Endothelial cell (in vitro differentiated cells): Measurements from ENCODE around the gene ZBTB12. TPM values are rescaled to one million over a fixed set of nuclear protein-coding genes. Genes with fewer than 3 reads are reported as not detected.
A peak's percentile ranks its signal among the peaks of the same experiment; 100 is the strongest.

Source experiments
- DNase-seq: peaks from one replicate; pipeline ENCODE4 v3.0.0; 2021; ENCODE audit warnings: low spot score
- H3K27ac Mint-ChIP-seq: one replicate; pipeline ENCODE4 v1.8.0; 2021; ENCODE audit warnings: mixed read lengths, inconsistent platforms; ENCODE audit not compliant: unreplicated experiment
- H3K27me3 Mint-ChIP-seq: one replicate; pipeline ENCODE4 v1.8.0; 2021; ENCODE audit warnings: mild to moderate bottlenecking, moderate library complexity, mixed read lengths, inconsistent platforms; ENCODE audit not compliant: unreplicated experiment
- H3K36me3 Mint-ChIP-seq: one replicate; pipeline ENCODE4 v1.8.0; 2021; ENCODE audit warnings: mild to moderate bottlenecking, low read depth, mixed read lengths, inconsistent platforms; ENCODE audit not compliant: unreplicated experiment
- H3K4me1 Mint-ChIP-seq: one replicate; pipeline ENCODE4 v1.8.0; 2021; ENCODE audit warnings: mild to moderate bottlenecking, mixed read lengths, inconsistent platforms; ENCODE audit not compliant: unreplicated experiment
- H3K4me3 Mint-ChIP-seq: one replicate; pipeline ENCODE4 v1.8.0; 2021; ENCODE audit warnings: mild to moderate bottlenecking, mixed read lengths, inconsistent platforms; ENCODE audit not compliant: unreplicated experiment
- H3K9me3 Mint-ChIP-seq: one replicate; pipeline ENCODE4 v1.8.0; 2021; ENCODE audit warnings: mixed read lengths, inconsistent platforms; ENCODE audit not compliant: unreplicated experiment
- total RNA-seq: library from RNA; stranded (reverse); fragmentation: NEBNext Ultra II Directional; extraction: Animal tissue kit (Norgen Biotek cat#: 25700); gene quantifications from one replicate; pipeline ENCODE4 v1.2.1, GENCODE V29; 2021; ENCODE audit not compliant: unreplicated experiment
- TF ChIP-seq, protein P1 (sequence below): fragments of 200-600 bp; sonication (generic); IDR thresholded peaks from one replicate; pipeline ENCODE4 v1.5.0; 2021; ENCODE audit warnings: antibody characterized with exemption; ENCODE audit not compliant: unreplicated experiment

ZBTB12 gene
- total RNA-seq, 1 donor from 2014 or later: 9.0 TPM

- no peaks in the 10 kb centered on the region for H3K9me3 Mint-ChIP-seq
- H3K4me1 Mint-ChIP-seq: peaks cover 4% of the 10 kb centered on the region
- no peak overlapping the region for H3K27ac Mint-ChIP-seq
- H3K36me3 Mint-ChIP-seq: peaks cover 8% of the 10 kb centered on the region
- no peak overlapping the region for H3K4me3 Mint-ChIP-seq
- peaks cover 3% of the 10 kb centered on the region for H3K27me3 Mint-ChIP-seq
- DNase-seq: no peak
- TF ChIP-seq, protein P1, sequence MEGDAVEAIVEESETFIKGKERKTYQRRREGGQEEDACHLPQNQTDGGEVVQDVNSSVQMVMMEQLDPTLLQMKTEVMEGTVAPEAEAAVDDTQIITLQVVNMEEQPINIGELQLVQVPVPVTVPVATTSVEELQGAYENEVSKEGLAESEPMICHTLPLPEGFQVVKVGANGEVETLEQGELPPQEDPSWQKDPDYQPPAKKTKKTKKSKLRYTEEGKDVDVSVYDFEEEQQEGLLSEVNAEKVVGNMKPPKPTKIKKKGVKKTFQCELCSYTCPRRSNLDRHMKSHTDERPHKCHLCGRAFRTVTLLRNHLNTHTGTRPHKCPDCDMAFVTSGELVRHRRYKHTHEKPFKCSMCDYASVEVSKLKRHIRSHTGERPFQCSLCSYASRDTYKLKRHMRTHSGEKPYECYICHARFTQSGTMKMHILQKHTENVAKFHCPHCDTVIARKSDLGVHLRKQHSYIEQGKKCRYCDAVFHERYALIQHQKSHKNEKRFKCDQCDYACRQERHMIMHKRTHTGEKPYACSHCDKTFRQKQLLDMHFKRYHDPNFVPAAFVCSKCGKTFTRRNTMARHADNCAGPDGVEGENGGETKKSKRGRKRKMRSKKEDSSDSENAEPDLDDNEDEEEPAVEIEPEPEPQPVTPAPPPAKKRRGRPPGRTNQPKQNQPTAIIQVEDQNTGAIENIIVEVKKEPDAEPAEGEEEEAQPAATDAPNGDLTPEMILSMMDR: no peak
Measured at GRCh38 chr6:31876357-31876756, 25.5 kb downstream of the ZBTB12 start.

DNA sequence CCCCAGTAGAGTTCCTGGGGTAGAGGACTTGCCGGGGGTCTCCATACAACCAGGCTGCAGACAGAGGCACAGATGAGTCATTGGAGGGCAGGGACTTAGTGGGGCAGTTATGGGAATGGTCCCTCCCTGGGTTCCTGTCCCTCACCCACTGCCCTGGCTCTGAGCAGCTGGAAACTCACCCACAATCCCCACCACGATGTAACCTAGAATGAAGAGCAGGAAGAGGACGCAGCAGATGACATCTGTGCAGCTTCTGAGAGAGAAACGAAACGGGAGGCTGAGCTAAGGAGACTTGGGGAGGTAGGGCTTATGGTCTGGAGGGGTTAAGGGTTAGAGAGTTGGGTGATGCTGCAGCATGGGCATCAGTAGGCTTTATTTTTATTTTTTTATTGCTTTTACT, 26.0 kb downstream of the ZBTB12 start:
- TF ChIP-seq, protein P1: no peak
- H3K27ac Mint-ChIP-seq: no peak overlapping the region
- H3K36me3 Mint-ChIP-seq: peaks cover 4% of the 10 kb centered on the region
- DNase-seq: no peak
- peaks cover 3% of the 10 kb centered on the region for H3K27me3 Mint-ChIP-seq
- H3K9me3 Mint-ChIP-seq: no peaks in the 10 kb centered on the region
- peaks cover 4% of the 10 kb centered on the region for H3K4me1 Mint-ChIP-seq
- no peak overlapping the region for H3K4me3 Mint-ChIP-seq

- DNase-seq: no peak
- TF ChIP-seq, protein P1: no peak
- Mint-ChIP-seq H3K4me3 (no peak overlapping the region), H3K27ac (no peak overlapping the region), H3K4me1 (peaks cover 4% of the 10 kb centered on the region), H3K36me3 (peaks cover 3% of the 10 kb centered on the region), H3K9me3 (no peaks in the 10 kb centered on the region), H3K27me3 (peaks cover 3% of the 10 kb centered on the region)
Measured at GRCh38 chr6:31874836-31875572, 26.9 kb downstream of the ZBTB12 start.

DNA sequence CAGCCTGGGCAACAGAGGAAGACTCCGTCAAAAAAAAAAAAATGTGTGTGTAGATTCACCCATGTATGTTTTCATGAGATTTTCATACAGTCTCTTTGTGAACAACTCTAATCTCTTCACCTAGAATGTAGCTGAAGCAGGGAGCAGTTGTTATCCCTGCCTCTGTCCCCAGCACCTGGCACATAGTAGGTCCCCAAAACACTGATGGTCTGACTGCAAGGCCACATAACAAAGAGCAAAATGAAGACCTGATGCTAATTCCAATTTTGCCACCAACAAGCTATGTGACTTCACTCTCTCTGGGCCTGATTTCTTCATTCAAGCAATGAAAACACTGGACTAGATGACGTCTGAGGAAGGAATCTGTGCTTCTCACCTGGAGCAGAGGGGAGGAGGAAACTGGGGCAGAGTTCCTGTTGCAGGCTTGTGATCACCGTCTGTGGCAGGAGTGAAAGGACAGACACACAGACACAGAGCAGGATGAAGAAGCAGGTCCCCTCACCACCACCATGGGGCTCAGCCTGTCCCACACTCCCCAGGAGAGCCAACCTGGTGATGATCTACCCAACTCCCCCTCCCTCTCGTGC, 27.7 kb downstream of the ZBTB12 start:
- Mint-ChIP-seq H3K4me1 (peaks cover 4% of the 10 kb centered on the region), H3K27me3 (no peaks in the 10 kb centered on the region), H3K9me3 (no peaks in the 10 kb centered on the region), H3K4me3 (no peak overlapping the region), H3K36me3 (peaks cover 3% of the 10 kb centered on the region), H3K27ac (peak overlapping the region; percentile 28)
- DNase-seq: no peak
- TF ChIP-seq, protein P1: no peak

DNA sequence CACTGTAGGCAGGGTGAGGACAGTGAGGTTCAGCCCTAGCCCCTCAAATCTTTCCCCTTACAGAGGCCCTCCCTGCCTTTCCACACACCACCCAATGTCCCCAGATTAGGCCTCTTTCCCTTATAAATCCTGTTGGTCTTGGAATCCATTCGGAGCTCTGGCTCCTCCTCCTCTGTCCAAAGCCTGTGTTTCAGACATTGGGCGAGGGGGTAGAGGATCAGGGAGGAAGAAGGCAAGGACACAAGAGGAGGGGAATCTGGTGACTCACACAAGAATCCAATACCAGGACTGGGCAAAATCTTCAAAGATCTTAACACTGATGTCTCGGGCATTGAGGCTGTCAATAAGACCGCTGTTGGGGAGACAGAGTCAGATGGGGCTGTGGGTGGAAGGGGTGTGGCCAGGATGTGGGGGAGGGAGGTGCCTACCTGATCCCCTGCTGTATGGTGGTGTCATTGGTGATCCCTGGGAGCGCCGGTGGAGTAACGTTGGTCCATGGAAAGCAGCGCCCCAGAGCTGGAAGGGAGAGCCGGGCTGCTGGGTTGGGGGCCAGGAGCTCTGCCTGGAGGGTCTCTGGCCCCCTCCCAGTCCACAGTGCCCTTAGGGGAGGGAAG, 30.7 kb downstream of the ZBTB12 start:
- Mint-ChIP-seq H3K4me3 (no peak overlapping the region), H3K27ac (no peak overlapping the region), H3K4me1 (peaks cover 4% of the 10 kb centered on the region), H3K27me3 (no peaks in the 10 kb centered on the region), H3K36me3 (peaks cover 3% of the 10 kb centered on the region), H3K9me3 (no peaks in the 10 kb centered on the region)
- DNase-seq: no peak
- TF ChIP-seq, protein P1: no peak
